GM12872 (cell line): Measurements from ENCODE around the gene ENDOG.

Source experiments
- CTCF ChIP-seq: IDR thresholded peaks from 3 replicates; pipeline ENCODE4 v1.5.1; 2011; ENCODE audit warnings: low read depth, mild to moderate bottlenecking, low read length, moderate library complexity; ENCODE audit not compliant: insufficient read depth

Gene ENDOG

GRCh38 chr9:128774804-128775203 lies 43.5 kb upstream of the ENDOG start:
- TF ChIP-seq CTCF, result no peak

DNA sequence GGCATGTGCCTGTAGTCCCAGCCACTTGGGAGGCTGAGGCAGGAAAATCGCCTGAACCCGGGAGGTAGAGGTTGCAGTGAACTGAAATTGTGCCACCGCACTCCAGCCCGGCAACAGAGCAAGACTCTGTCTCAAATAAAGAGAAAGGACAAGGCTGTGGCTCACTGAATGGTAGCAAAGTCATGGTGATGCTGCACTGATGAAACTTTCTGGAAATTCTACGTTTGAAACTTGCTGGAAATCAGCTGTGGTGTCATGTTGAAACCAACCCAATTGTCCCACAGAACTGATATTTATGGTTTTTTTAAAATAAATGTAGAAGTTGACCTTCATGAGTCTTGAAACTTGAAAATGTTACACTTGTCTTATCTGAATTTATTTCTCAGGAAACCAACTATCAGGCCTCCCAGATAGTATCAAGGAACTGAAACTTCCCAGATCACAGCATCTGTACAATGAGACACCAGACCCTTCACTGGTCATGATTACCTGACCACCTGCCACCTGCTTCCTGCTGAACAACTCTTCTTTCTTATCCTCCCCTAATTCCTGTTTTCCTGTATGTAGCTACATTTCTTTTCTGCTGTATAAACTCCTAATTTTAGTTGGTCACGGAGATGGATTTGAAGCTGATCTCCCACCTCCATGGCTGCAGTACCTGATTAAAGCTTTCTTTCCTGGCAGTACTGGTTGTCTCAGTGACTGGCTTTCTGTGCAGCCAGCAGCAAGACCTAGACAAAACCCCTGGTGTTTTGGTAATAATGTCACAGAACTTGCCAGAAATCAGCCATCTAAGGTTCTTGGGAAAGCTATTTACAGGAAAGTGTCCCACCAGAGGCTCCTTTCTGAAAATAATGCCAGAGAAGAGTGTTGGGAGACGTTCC lies 36.9 kb upstream of the ENDOG start:
- TF ChIP-seq CTCF, result no peak

GRCh38 chr9:128782669-128783068 lies 35.6 kb upstream of the ENDOG start:
- TF ChIP-seq CTCF, result no peak

DNA sequence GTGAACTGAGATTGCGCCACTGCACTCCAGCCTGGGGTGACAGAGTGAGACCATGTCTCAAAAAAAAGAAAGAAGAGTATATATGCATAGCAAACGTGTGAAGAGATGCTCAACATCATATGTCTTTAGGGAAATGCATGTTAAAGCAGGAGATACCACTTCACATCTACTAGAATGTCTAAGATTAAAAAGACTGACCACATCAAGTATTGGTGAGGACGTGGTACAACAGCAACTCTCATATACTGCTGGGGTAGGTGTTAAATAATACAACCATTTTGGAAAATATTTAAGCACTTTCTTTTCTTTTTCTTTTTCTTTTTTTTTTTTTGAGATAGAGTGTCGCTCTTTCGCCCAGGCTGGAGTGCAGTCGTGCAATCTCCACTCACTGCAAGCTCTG lies 32.9 kb upstream of the ENDOG start:
- TF ChIP-seq CTCF, result no peak

DNA sequence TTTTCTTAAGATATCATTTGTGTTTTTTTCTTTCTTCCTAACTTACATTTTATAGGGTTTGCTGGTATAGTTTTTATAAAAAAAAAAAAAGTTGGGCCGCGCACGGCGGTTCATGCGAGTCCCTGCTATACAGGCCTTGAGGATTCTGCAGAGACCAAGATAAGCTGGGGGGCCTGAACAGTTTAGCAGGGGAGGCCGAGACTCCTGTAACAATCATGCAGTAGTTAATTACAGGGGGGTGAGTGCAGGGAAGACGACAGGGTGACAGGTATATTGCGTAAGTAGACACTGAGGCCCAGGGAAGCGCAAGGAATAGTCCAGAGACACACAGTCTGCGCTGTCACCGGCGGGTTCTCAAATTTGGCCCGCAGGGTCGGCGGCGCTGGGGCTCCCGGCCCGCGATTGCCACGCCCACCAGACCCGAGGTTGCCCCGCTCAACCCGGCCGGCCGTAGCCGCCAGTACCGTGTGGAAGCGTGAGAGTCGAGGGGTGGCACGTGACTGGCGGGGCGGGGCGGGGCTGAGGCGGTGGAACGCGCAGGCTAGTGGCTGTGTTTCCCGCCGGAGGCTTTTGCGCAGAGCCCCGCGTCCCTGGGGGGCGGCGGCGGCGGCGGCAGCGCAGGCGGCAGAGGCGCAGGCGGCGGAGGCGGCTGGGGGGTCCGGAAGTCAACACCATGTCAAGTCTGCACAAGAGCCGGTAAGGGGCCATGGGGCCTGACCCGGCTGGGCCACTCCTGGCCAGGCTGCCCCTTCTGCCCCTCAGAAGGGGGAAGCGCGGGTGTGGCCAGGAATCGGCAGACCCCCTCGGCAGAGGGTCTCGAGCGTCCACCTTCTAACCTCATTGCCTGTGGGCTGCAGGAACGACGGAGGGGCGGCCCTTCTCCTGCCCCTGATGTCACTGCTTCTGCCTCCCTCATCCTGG lies 31.4 kb upstream of the ENDOG start, which contains the start of gene TBC1D13:
TSS of gene TBC1D13 (plus strand) at position 573 of the 921 bp plus-strand sequence. CDS start at position 674, 101 bp downstream.
- no peak for TF ChIP-seq CTCF

- no peak for TF ChIP-seq CTCF
Observed at GRCh38 chr9:128787659-128788058, 30.6 kb upstream of the ENDOG start.

GRCh38 chr9:128788445-128788844 lies 29.9 kb upstream of the ENDOG start:
- no peak for TF ChIP-seq CTCF
